AML-193 (cell line): ENCODE measurements around the gene DIAPH3.

Experiments used
- DNase-seq, 2 experiments: peaks; one replicate each; lab custom pipeline; 2025; lab: John Stamatoyannopoulos, UW

The DIAPH3 gene

GRCh38 chr13:59962343-59962742, 201.4 kb downstream of the DIAPH3 start:
- DNase-seq: no peak

- no peak for DNase-seq
Observed at GRCh38 chr13:59960683-59961082, 203.0 kb downstream of the DIAPH3 start.

- DNase-seq: no peak
Observed at GRCh38 chr13:59957438-59957837, 206.3 kb downstream of the DIAPH3 start.

- DNase-seq: peak; percentile 28 to 30
Observed at GRCh38 chr13:59954601-59955000, 209.1 kb downstream of the DIAPH3 start.

GRCh38 chr13:59951011-59951410, 212.7 kb downstream of the DIAPH3 start:
- no peak for DNase-seq

- no peak for DNase-seq
Observed at GRCh38 chr13:59950266-59950665, 213.5 kb downstream of the DIAPH3 start.

GRCh38 chr13:59948686-59949085, 215.0 kb downstream of the DIAPH3 start:
- no peak for DNase-seq

- no peak for DNase-seq
Observed at GRCh38 chr13:59946944-59947343, 216.8 kb downstream of the DIAPH3 start.

GRCh38 chr13:59931621-59932020, 232.1 kb downstream of the DIAPH3 start:
- no peak for DNase-seq

- DNase-seq: no peak
Observed at GRCh38 chr13:59924256-59924655, 239.5 kb downstream of the DIAPH3 start.

GRCh38 chr13:59915252-59915651, 248.5 kb downstream of the DIAPH3 start:
- DNase-seq: no peak

- no peak for DNase-seq
Observed at GRCh38 chr13:59914556-59914955, 249.2 kb downstream of the DIAPH3 start.

GRCh38 chr13:59906413-59907049, 257.2 kb downstream of the DIAPH3 start:
- peak; percentile 25 to 31 for DNase-seq

- no peak for DNase-seq
Observed at GRCh38 chr13:59901191-59901590, 262.5 kb downstream of the DIAPH3 start.

- no peak for DNase-seq
Observed at GRCh38 chr13:59898066-59898465, 265.7 kb downstream of the DIAPH3 start.

GRCh38 chr13:59893266-59893665, 270.5 kb downstream of the DIAPH3 start:
- no peak for DNase-seq

- no peak for DNase-seq
Observed at GRCh38 chr13:59891053-59891452, 272.7 kb downstream of the DIAPH3 start.

GRCh38 chr13:59890054-59890453, 273.7 kb downstream of the DIAPH3 start:
- no peak for DNase-seq

- no peak for DNase-seq
Observed at GRCh38 chr13:59888408-59888807, 275.3 kb downstream of the DIAPH3 start.

GRCh38 chr13:59885076-59885475, 278.7 kb downstream of the DIAPH3 start:
- DNase-seq: no peak

GRCh38 chr13:59883885-59884284, 279.8 kb downstream of the DIAPH3 start:
- DNase-seq: no peak

- DNase-seq: no peak
Observed at GRCh38 chr13:59880468-59880867, 283.3 kb downstream of the DIAPH3 start.

- no peak for DNase-seq
Observed at GRCh38 chr13:59879281-59879680, 284.4 kb downstream of the DIAPH3 start.

- no peak for DNase-seq
Observed at GRCh38 chr13:59877933-59878332, 285.8 kb downstream of the DIAPH3 start.
